NCI-H2227 treated with DMSO at 0.1 percent for 48 hours (cell line): ENCODE measurements around the gene MLST8.
"Not testable (repeated sequence)": the region's sequence is repeated elsewhere in the genome, so short reads cannot be mapped to it uniquely, and the experiment has no call there.

Source experiments
- DNase-seq: peaks from one replicate; lab custom pipeline; 2025; lab: John Stamatoyannopoulos, UW

MLST8 gene

DNA sequence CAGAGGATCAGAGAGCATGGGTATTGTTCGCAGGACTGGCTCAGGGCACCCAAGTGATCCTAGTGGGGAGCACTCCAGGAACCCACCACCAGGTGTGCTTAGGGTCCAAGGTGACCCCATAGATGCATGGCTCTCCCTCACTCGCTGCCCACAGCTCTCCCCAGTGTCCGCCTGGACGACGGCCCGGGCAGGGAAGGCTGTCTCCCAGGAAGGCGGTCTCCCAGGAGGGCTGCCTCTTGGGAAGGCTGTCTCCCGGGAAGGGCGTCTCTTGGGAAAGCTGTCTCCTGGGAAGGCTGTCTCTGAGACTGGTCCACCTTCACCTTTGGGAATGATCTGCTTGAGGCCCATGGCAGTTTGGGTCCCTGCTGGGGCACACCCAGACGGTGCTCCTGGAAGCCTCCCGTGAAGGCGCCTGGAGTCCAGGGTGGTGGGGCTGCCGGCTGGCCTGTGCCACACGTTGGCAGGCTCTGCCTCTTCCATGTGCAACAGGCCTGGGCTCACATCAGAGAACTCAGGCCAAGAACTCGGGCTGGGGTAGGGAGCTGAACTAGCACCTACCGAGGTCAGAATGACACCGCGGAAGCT lies 41.1 kb downstream of the MLST8 start:
- no peak for DNase-seq

DNA sequence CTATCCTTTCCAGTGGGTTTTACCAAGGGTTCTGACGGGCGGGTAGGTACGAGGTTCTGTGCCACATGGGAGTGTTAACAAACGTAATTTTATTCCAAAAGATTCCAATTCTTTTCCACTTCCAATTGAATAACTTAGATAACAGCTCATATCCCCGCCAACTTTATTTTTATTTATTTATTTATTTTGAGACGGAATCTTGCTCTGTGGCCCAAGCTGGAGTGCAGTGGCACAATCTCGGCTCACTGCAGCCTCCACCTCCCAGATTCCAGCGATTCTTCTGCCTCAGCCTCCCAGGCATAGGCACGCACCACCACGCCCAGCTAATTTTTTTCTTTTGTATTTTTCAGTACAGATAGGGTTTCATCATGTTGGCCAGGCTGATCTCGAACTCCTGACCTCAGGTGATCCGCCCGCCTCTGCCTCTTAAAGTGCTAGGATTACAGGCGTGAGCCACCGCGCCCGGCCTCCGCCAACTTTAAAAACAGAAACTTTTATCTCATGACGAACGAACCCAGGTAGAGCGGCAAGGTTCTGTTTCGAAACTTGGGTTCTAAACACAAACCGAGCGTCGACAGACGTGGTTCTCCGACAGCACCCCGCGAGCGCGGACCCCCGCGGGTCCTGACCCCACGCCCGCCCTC lies 45.5 kb downstream of the MLST8 start:
- DNase-seq = peak; percentile 21

GRCh38 chr16:2251296-2252111 lies 46.2 kb downstream of the MLST8 start, which contains the start of gene ECI1:
Gene ECI1 (minus strand): TSS chr16:2251587. CDS start chr16:2251566, 21 bp downstream.
- DNase-seq = peak; percentile 89

GRCh38 chr16:2252806-2253148 lies 47.5 kb downstream of the MLST8 start:
- DNase-seq = no peak

- no peak for DNase-seq
Observed at GRCh38 chr16:2253293-2253692, 48.0 kb downstream of the MLST8 start.

DNA sequence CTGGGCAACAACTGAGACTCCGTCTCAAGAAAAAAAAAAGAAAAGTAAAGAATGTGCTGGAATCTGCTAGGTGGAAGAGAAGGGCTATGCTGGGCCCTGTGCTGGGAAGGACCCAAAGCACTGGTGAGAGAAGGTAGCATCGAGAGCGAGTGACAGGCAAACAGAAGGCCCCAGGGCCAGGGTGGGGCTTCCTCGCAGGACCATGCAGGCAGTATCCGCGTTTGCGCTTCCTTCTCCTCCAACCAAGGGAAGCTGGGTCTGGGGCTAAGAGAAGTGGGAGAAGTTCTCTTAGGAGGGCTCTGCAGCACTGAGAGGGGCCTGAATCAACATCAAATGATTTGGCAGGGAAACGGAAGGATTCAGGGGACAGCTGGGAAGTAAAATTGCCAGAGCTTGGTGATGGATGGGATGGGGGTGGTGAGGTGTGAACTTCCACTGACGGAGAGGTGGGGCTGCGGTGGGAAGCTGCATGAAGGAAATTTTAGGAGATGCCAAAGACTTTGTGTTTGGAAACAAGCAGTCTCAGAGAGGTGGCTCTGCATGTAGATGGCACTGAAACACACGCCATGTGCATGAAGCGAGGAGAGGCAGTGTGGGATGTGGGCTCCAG lies 51.4 kb downstream of the MLST8 start:
- DNase-seq = no peak

DNA sequence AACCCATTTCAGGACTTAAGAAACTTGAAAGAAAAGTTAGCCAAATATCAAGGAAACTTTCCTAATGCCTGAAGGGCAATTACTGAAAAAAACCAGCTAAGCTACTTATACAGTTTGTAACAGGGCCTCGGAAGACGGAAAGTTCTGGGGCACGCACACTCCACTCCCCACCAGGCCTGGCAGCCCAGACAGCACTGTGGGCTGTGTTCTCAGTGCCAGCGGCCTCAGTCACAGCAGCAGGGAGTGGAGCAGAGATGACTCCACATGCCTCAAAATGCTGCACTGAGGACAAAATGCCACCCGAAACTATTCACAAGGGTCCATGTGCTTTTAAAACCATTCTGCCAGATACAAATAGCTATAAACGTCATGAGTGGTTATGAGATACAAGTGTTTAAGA lies 52.5 kb downstream of the MLST8 start:
- no peak for DNase-seq

GRCh38 chr16:2258530-2258929 lies 53.3 kb downstream of the MLST8 start:
- DNase-seq = not testable (repeated sequence)
